ENCODE results near the gene BTBD17.
"Not testable (repeated sequence)": the region's sequence is repeated elsewhere in the genome, so short reads cannot be mapped to it uniquely, and the experiment has no call there.

BTBD17 gene

GRCh38 chr17:74361230-74362068 is at the start of gene BTBD17:
Gene BTBD17, minus strand, starts transcription at chr17:74361868. Its CDS starts 49 bp downstream, at chr17:74361819.
- in situ Hi-C loops (cut with HindIII; ENCODE audit: low sequenced_read_pairs): no loop called here
- DNase-seq (ENCODE audit: low read depth, low spot score): peak; percentile 1
- peak; percentile 54 for TF ChIP-seq CTCF (IDR thresholded peaks at IDR 0.05; ENCODE audit: low read depth, low read length)
- H3K4me3 ChIP-seq (ENCODE audit: low read depth, low read length): no peak within 1 kb of the TSS

- H3K4me3 ChIP-seq (ENCODE audit: low read depth, low read length): no peak overlapping the region
- no peak for DNase-seq (ENCODE audit: low read depth, low spot score)
- TF ChIP-seq CTCF (IDR thresholded peaks at IDR 0.05; ENCODE audit: low read depth, low read length): no peak
- in situ Hi-C loops (cut with HindIII; ENCODE audit: low sequenced_read_pairs): no loop called here
Measured at GRCh38 chr17:74410001-74410443, 48.4 kb upstream of the BTBD17 start.

- no peak for DNase-seq (ENCODE audit: low read depth, low spot score)
- H3K4me3 ChIP-seq (ENCODE audit: low read depth, low read length): no peak overlapping the region
- no peak for TF ChIP-seq CTCF (IDR thresholded peaks at IDR 0.05; ENCODE audit: low read depth, low read length)
- in situ Hi-C loops (cut with HindIII; ENCODE audit: low sequenced_read_pairs): no loop called here
Measured at GRCh38 chr17:74408815-74409214, 47.1 kb upstream of the BTBD17 start.

GRCh38 chr17:74408262-74408661 is 46.6 kb upstream of the BTBD17 start:
- no peak for TF ChIP-seq CTCF (IDR thresholded peaks at IDR 0.05; ENCODE audit: low read depth, low read length)
- in situ Hi-C loops (cut with HindIII; ENCODE audit: low sequenced_read_pairs): no loop called here
- no peak overlapping the region for H3K4me3 ChIP-seq (ENCODE audit: low read depth, low read length)
- DNase-seq (ENCODE audit: low read depth, low spot score): no peak

GRCh38 chr17:74407384-74407783 is 45.7 kb upstream of the BTBD17 start:
- no peak for TF ChIP-seq CTCF (IDR thresholded peaks at IDR 0.05; ENCODE audit: low read depth, low read length)
- no peak for DNase-seq (ENCODE audit: low read depth, low spot score)
- in situ Hi-C loops (cut with HindIII; ENCODE audit: low sequenced_read_pairs): no loop called here
- H3K4me3 ChIP-seq (ENCODE audit: low read depth, low read length): no peak overlapping the region

- H3K4me3 ChIP-seq (ENCODE audit: low read depth, low read length); DNase-seq (ENCODE audit: low read depth, low spot score); in situ Hi-C loops (cut with HindIII; ENCODE audit: low sequenced_read_pairs): not testable (repeated sequence)
Measured at GRCh38 chr17:74405311-74405710, 43.6 kb upstream of the BTBD17 start.

GRCh38 chr17:74404789-74405188 is 43.1 kb upstream of the BTBD17 start:
- no peak for DNase-seq (ENCODE audit: low read depth, low spot score)
- in situ Hi-C loops (cut with HindIII; ENCODE audit: low sequenced_read_pairs): no loop called here
- no peak overlapping the region for H3K4me3 ChIP-seq (ENCODE audit: low read depth, low read length)
- TF ChIP-seq CTCF (IDR thresholded peaks at IDR 0.05; ENCODE audit: low read depth, low read length): no peak
